HG02759 (cell line): Measurements from ENCODE around the gene KRT36.

Experiments used
- ATAC-seq: cut with Tn5 transposase; IDR thresholded peaks from one replicate; pipeline ENCODE4 v1.9.1; 2021; ENCODE audit warnings: mild to moderate bottlenecking, moderate library complexity; ENCODE audit not compliant: unreplicated experiment

Gene KRT36

GRCh38 chr17:41489531-41489930 is at the start of gene KRT36:
Gene KRT36, minus strand, starts transcription at chr17:41489910. Its CDS starts 46 bp downstream, at chr17:41489864.
- ATAC-seq: no peak

DNA sequence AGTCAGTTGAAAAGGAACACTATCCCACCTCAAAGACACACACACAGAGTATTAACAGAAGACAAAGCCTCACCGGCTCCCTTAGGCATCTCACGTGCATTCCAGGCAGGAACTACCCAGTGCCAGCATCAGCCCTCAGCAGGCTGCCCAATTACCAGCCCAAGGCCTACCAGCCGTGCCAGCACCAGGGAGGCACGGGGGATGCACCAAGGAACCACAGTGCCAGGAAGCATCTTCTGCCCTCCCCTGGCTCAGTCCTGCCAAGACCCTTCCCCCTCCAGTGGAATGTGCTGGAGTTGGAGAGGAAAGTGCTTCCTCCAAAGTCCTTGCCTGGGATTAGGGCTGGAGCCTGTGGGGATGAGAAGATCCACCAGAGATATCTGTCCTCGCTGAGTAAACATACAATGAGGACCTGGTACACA is 49.4 kb upstream of the KRT36 start:
- ATAC-seq: no peak

- ATAC-seq: no peak
Observed at GRCh38 chr17:41538565-41538991, 48.9 kb upstream of the KRT36 start.

DNA sequence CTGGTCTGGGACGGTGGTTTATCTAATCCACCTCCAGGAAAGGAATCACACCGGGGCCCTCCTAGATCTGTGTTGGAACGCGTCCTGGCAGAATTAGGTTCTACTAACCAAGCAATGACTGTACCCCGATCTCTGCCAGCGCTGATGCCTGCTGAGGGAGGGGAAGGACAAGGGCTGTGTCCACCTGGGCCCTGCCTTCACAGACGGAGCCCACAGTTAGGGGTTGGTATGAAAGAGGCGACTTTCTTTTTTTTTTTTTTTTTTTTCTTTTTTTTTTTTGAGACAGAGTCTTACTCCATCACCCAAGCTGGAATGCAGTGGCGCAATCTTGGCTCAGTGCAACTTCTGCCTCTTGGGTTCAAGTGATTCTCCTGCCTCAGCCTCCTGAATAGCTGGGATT is 48.3 kb upstream of the KRT36 start:
- no peak for ATAC-seq

DNA sequence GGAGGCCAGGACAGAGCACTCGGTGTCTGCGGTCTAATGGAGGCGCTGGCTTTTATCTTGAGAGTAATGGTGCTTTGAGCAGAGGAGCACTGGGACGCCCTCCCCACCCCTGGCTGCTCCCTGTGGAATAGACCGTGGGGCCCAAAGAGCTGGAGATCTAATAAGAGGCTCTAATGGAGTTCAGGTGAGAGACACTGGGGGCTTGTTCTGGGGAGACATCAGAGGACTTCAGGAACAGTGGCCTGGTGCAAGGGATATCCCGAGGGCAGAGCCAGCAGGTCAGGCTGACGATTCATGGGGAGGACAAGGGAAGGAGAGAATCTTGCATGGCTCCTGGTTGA is 47.9 kb upstream of the KRT36 start:
- no peak for ATAC-seq

- ATAC-seq: no peak
Observed at GRCh38 chr17:41536741-41537613, 47.3 kb upstream of the KRT36 start.

- ATAC-seq: no peak
Observed at GRCh38 chr17:41535764-41536481, 46.2 kb upstream of the KRT36 start.

- no peak for ATAC-seq
Observed at GRCh38 chr17:41534899-41535546, 45.3 kb upstream of the KRT36 start.

DNA sequence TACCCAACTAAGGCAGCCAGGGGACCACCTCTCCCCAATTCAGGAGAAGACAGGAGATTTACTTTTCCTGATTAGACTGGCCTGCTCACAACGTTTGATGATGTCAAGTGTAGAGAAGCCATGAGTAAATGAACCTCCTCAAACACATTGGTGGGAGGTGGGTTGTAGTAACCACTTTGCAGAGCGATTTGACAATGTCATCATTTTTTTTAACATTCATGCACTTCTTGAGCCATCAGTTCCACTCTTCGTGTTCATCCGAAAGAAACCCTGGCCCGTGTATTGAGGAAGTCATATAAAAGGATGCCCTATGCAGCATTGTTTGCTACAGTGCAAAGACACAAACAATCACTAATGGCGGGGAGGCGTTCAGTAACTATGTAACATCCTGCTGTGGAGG is 43.9 kb upstream of the KRT36 start:
- no peak for ATAC-seq

DNA sequence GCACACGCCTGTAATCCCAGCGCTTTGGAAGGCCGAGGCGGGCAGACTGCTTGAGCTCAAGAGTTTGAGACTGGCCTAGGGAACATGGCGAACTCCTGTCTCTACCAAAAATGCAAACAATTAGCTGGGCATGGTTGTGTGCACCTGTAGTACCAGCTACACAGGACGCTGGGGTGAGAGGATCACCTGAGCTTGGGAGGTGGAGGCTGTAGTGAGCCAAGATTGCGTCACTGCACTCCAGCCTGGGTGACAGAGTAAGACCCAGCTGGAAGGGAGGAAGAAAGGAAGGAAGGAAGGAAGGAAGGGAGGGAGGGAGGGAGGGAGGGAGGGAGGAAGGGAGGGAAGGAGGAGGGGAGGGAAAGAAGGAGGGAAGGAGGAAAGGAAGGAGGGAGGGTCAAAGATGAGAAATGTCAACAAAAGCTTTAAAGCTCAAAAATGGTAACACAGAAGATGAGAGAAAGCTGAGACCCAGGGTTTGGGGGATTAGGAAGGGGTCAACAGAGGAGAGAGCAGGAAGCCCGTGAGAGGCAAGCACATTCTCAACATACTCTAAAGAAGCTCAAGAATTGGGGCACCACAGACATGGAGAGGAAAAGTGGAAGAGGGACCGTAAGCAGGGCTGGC is 43.3 kb upstream of the KRT36 start:
- ATAC-seq: no peak

- no peak for ATAC-seq
Observed at GRCh38 chr17:41531993-41532392, 42.3 kb upstream of the KRT36 start.

DNA sequence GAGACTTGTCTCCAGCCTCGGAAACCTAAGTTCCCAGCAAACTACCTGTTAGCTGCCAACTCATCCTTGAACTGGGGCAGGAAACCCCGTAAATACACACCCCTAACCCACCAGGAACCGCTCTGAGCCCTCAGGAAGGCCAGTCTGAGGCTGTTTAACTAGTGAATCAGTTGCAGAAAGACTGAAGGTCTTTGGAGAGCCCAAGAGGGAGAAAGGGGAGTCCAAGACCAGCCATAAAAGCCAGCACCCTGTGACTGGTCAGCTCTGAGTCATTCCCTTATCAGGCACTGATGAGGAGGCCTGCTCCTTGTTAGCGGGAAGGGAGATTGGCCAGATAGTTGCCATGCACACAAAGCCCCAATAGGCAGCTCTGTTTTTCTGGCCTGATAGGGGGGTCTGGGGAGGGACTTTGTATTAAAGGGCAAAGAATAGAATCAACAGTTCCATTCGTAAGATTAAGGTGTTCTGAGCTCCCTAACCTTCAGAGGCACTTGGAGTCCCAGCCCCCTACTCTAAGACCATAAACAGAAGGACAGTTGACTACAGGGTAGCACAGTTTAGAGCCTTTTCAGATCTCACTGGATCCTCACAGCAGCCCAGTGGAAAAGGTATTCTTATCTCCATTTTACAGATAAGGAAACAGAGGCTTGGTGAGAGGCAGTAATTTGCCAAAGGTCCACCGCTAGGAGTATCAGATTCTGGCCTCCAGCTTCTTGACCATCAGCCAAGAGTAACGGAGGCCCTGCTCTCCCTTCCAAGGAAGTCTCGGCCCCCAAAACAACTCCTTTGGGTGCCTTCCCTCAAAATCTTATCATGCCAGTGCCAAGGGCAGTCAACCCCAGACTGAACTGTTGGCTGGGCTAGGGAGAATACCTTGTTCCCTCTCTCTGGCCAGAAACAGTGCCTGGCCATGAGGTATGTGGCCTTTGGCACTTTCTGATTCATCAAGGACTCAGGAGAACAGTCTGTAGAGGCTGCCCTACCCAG is 40.6 kb upstream of the KRT36 start:
- ATAC-seq: no peak

DNA sequence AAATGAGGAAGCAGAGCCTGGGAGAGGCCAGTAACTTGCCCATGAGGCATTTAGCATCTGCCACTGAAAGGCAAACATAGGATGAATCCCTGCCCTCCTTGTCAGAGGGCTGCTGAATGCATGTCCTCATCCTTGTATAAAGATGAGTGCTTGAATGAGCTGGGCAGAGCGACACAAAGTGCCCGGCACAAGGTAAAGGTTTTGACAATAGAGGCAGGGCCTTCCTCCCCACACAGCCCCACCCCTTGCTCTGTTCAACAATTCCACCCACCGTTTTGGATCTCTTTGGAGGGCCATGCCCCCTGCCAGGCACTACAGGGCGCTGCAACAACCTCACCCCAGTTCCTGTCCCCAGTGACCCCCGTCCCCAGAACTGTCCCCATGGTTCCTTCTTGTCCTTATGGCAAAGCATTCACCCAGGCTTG is 39.8 kb upstream of the KRT36 start:
- no peak for ATAC-seq

GRCh38 chr17:41528959-41529353 is 39.2 kb upstream of the KRT36 start:
- ATAC-seq: no peak

GRCh38 chr17:41527063-41528023 is 37.6 kb upstream of the KRT36 start:
- ATAC-seq: no peak

DNA sequence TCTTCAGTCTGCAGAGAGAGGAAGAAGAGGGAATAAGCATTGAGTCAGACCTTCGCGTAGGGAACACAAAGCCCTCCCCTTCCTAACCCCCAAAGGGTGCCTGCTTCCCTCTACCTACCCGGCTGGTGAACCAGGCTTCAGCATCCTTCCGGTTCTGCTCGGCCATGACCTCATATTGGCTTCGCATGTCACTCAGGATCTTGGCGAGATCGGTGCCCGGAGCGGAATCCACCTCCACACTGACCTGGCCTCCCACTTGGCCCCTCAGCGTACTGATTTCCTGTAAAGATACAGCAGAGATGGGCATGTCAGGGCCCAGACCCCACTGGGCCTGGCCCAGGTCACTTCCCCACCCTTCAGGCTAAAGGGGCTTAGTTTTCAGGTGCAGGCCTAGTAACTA is 34.6 kb upstream of the KRT36 start:
- no peak for ATAC-seq

GRCh38 chr17:41523787-41524186 is 34.1 kb upstream of the KRT36 start:
- no peak for ATAC-seq

DNA sequence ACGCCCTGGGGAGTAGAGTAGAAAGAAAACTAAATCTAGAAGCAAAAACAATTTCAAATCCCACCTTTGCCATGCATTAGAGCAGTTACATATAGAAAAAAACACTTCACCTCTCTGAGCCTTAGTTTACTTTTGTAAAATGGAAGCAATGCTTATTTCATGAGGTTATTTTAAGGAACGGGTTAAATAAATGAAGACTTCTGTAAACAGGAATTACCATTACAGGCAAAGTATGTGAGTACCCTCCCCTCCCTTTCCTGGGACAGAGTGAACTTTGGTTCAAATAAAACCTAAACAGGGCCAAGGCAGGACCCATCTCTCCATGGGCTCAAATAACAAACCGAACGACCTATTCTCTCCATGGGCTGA is 33.5 kb upstream of the KRT36 start:
- ATAC-seq: no peak
